ENCODE results near the gene GDPD4.
A peak's percentile ranks its signal among the peaks of the same experiment; 100 is the strongest.

Gene GDPD4

GRCh38 chr11:77188633-77189491 lies 112.6 kb downstream of the GDPD4 start:
- DNase-seq (ENCODE audit: low read depth in 1 of 2, low spot score in 1 of 2), result peak in 1 of 2 experiments; percentile 19
- in situ Hi-C loops (cut with HindIII; ENCODE audit: low pct_unique_long_range_greater_than_20kb, low sequenced_read_pairs), result no loop called here
- no peak for TF ChIP-seq JUND (IDR thresholded peaks at IDR 0.05; ENCODE audit: low read depth)

- peak; percentile 88 to 99 for DNase-seq (ENCODE audit: low read depth in 1 of 2, low spot score in 1 of 2)
- TF ChIP-seq JUND (IDR thresholded peaks at IDR 0.05; ENCODE audit: low read depth), result no peak
- in situ Hi-C loops (cut with HindIII; ENCODE audit: low pct_unique_long_range_greater_than_20kb, low sequenced_read_pairs), result no loop called here
Observed at GRCh38 chr11:77187776-77188632, 113.5 kb downstream of the GDPD4 start.

GRCh38 chr11:77187111-77187750 lies 114.3 kb downstream of the GDPD4 start:
- no peak for TF ChIP-seq JUND (IDR thresholded peaks at IDR 0.05; ENCODE audit: low read depth)
- no peak for DNase-seq (ENCODE audit: low read depth in 1 of 2, low spot score in 1 of 2)
- in situ Hi-C loops (cut with HindIII; ENCODE audit: low pct_unique_long_range_greater_than_20kb, low sequenced_read_pairs), result no loop called here

- no peak for TF ChIP-seq JUND (IDR thresholded peaks at IDR 0.05; ENCODE audit: low read depth)
- no peak for DNase-seq (ENCODE audit: low read depth in 1 of 2, low spot score in 1 of 2)
- in situ Hi-C loops (cut with HindIII; ENCODE audit: low pct_unique_long_range_greater_than_20kb, low sequenced_read_pairs), result no loop called here
Observed at GRCh38 chr11:77186302-77186701, 115.2 kb downstream of the GDPD4 start.

GRCh38 chr11:77184136-77184860 lies 117.2 kb downstream of the GDPD4 start:
- DNase-seq (ENCODE audit: low read depth in 1 of 2, low spot score in 1 of 2), result no peak
- in situ Hi-C loops (cut with HindIII; ENCODE audit: low pct_unique_long_range_greater_than_20kb, low sequenced_read_pairs), result no loop called here
- TF ChIP-seq JUND (IDR thresholded peaks at IDR 0.05; ENCODE audit: low read depth), result no peak

- DNase-seq (ENCODE audit: low read depth in 1 of 2, low spot score in 1 of 2), result no peak
- no peak for TF ChIP-seq JUND (IDR thresholded peaks at IDR 0.05; ENCODE audit: low read depth)
- in situ Hi-C loops (cut with HindIII; ENCODE audit: low pct_unique_long_range_greater_than_20kb, low sequenced_read_pairs), result no loop called here
Observed at GRCh38 chr11:77183431-77183984, 118.0 kb downstream of the GDPD4 start.

- in situ Hi-C loops (cut with HindIII; ENCODE audit: low pct_unique_long_range_greater_than_20kb, low sequenced_read_pairs), result no loop called here
- no peak for TF ChIP-seq JUND (IDR thresholded peaks at IDR 0.05; ENCODE audit: low read depth)
- no peak for DNase-seq (ENCODE audit: low read depth in 1 of 2, low spot score in 1 of 2)
Observed at GRCh38 chr11:77182542-77183430, 118.7 kb downstream of the GDPD4 start.

- in situ Hi-C loops (cut with HindIII; ENCODE audit: low pct_unique_long_range_greater_than_20kb, low sequenced_read_pairs), result no loop called here
- DNase-seq (ENCODE audit: low read depth in 1 of 2, low spot score in 1 of 2), result no peak
- TF ChIP-seq JUND (IDR thresholded peaks at IDR 0.05; ENCODE audit: low read depth), result no peak
Observed at GRCh38 chr11:77181799-77182541, 119.5 kb downstream of the GDPD4 start.

- DNase-seq (ENCODE audit: low read depth in 1 of 2, low spot score in 1 of 2), result no peak
- in situ Hi-C loops (cut with HindIII; ENCODE audit: low pct_unique_long_range_greater_than_20kb, low sequenced_read_pairs), result no loop called here
- no peak for TF ChIP-seq JUND (IDR thresholded peaks at IDR 0.05; ENCODE audit: low read depth)
Observed at GRCh38 chr11:77181226-77181625, 120.3 kb downstream of the GDPD4 start.

- no peak for TF ChIP-seq JUND (IDR thresholded peaks at IDR 0.05; ENCODE audit: low read depth)
- DNase-seq (ENCODE audit: low read depth in 1 of 2, low spot score in 1 of 2), result no peak
- in situ Hi-C loops (cut with HindIII; ENCODE audit: low pct_unique_long_range_greater_than_20kb, low sequenced_read_pairs), result no loop called here
Observed at GRCh38 chr11:77180346-77180745, 121.1 kb downstream of the GDPD4 start.
